Stomach (tissue), 19 donors: Measurements from ENCODE around the gene LRRD1. TPM values are rescaled to one million over a fixed set of nuclear protein-coding genes. Genes with fewer than 3 reads are reported as not detected.

Source experiments
- DNase-seq, 2 donors: peaks; one replicate each; pipeline versions ENCODE4 v3.0.0 to v3.0.0-alpha.2; 2013 to 2019
- H3K27ac ChIP-seq, 5 donors: fragments of 200-600 bp in 4 of 5; sonication (generic) in 4 of 5; one replicate each; pipeline ENCODE4 v1.5.1; 2013 to 2019; ENCODE audit warnings: mild to moderate bottlenecking in 1 of 5, moderate library complexity in 1 of 5
- H3K27me3 ChIP-seq, 3 donors: fragments of 200-600 bp; sonication (generic); one replicate each; pipeline ENCODE4 v1.5.1; 2017 to 2019; ENCODE audit warnings: mixed run types in 1 of 3
- H3K36me3 ChIP-seq, 4 donors: fragments of 200-600 bp; sonication (generic); 1 replicate in 3 of 4; 2 replicates in 1 of 4; pipeline ENCODE4 v1.5.1; 2016 to 2019
- H3K4me1 ChIP-seq, 4 donors: fragments of 200-600 bp; sonication (generic); one replicate each; pipeline ENCODE4 v1.5.1; 2016 to 2019
- H3K4me3 ChIP-seq, 4 donors: fragments of 200-600 bp; sonication (generic) in 3 of 4; one replicate each; pipeline ENCODE4 v1.5.1; 2016 to 2019; ENCODE audit warnings: mild to moderate bottlenecking in 1 of 4
- H3K9me3 ChIP-seq, 4 donors: fragments of 200-600 bp; sonication (generic); one replicate each; pipeline ENCODE4 v1.5.1; 2016 to 2019
- CTCF ChIP-seq, 7 experiments: fragments of 450-650 bp in 4 of 7; fragments of 200-600 bp in 3 of 7; sonication (generic) in 3 of 7; IDR thresholded peaks; one replicate each; pipeline ENCODE4 v1.5.1; 2016 to 2019; ENCODE audit warnings: antibody characterized with exemption in 7 of 7, control low read depth in 2 of 7, mild to moderate bottlenecking in 1 of 7
- EP300 ChIP-seq: sonication (generic); formaldehyde crosslinking; IDR thresholded peaks from one replicate; pipeline ENCODE4 v1.6.1; 2017; ENCODE audit warnings: antibody characterized with exemption
- POLR2A ChIP-seq, 4 donors: fragments of 450-650 bp; IDR thresholded peaks; one replicate each; pipeline ENCODE4 v1.6.1; 2016; ENCODE audit warnings: antibody characterized with exemption in 4 of 4, control low read depth in 2 of 4, mild to moderate bottlenecking in 1 of 4, moderate library complexity in 1 of 4
- POLR2AphosphoS5 ChIP-seq, 3 donors: sonication (generic); formaldehyde crosslinking; IDR thresholded peaks; one replicate each; pipeline ENCODE4 v1.6.1; 2016; ENCODE audit warnings: antibody characterized with exemption in 3 of 3
- WGBS, 5 donors: extraction: QIAGEN DNeasy Blood & Tissue Kit in 3 of 5; methylation state at CpG; one replicate each; pipeline versions ENCODE4 v1.1.5 to v1.1.7; 2013 to 2018; 5-methylcytosine and 5-hydroxymethylcytosine counted together
- intact Hi-C: fragments of 100-400 bp; cut with DNase I; formaldehyde crosslinking; loops from one replicate; pipeline ENCODE4 v1.15.1; 2023; ENCODE audit warnings: low total_unique reads
- long read RNA-seq, 10 donors: transcript quantifications; one replicate each; lab custom pipeline, GENCODE V29; 2026
- polyA plus RNA-seq, 3 donors: library from polyadenylated mRNA; stranded (reverse); fragments of 200-250 nt; gene quantifications; one replicate each; pipeline ENCODE4 v1.2.3, GENCODE V29; 2013
- total RNA-seq, 5 donors: library from RNA; depleted of rRNA; stranded (reverse); fragments of >200 nt; gene quantifications; one replicate each; pipeline versions ENCODE4 v1.1.0 to v1.2.3, GENCODE V29; 2014 to 2016
- donor health status: healthy with polysubstance abuse.
- donor health status: Bipolar disorder and iron deficiency.
- donor health status: healthy.

LRRD1 gene
- total RNA-seq (1 to 10 TPM in 1 of 5 donors, not detected in 4; 1.8 TPM), polyA plus RNA-seq (not detected)
- long read RNA-seq, donor 1 = 0 reads
- long read RNA-seq, donor 2 = 0 reads
- long read RNA-seq, donor 3 = 0 reads
- long read RNA-seq, donor 4 = 0 reads
- long read RNA-seq, donor 5 = 0 reads
- long read RNA-seq, donor 6 = 0 reads
- long read RNA-seq, donor 7 = 0 reads
- long read RNA-seq, donor 8 = 0 reads
- long read RNA-seq, donor 9 = 0 reads
- long read RNA-seq, donor 10 = 0 reads

- WGBS, 5 donors = 9 to 12% (median 10%) methylated on average over 40 to 60 of the region's 60 CpGs
- TF ChIP-seq EP300 = no peak
- TF ChIP-seq POLR2AphosphoS5 (IDR thresholded peaks at IDR 0.05) = peak; percentile 33 to 74 (median 55)
- peak in 5 of 7 experiments; percentile 88 to 99 (median 95) for TF ChIP-seq CTCF (IDR thresholded peaks at IDR 0.05)
- Histone ChIP-seq H3K27ac (peak within 1 kb of the TSS; percentile 65 to 86 (median 83)), H3K4me3 (peak within 1 kb of the TSS; percentile 50 to 57 (median 51)), H3K27me3 (no peaks in the 10 kb centered on the region), H3K4me1 (peaks cover 0 to 18% (median 9%) of the 10 kb centered on the region in 4 donors), H3K9me3 (peaks cover 0 to 6% (median 0%) of the 10 kb centered on the region in 4 donors), H3K36me3 (no peaks in the 10 kb centered on the region)
- DNase-seq = peak; percentile 94 to 97
- intact Hi-C loops = no loop called here
Observed at GRCh38 chr7:92178928-92179924, at the start of gene LRRD1. LRRD1 (minus strand) TSS chr7:92179142; CDS start chr7:92165202, 13,940 bp downstream.

GRCh38 chr7:92228742-92229141 is 49.8 kb upstream of the LRRD1 start:
- H3K27ac ChIP-seq = no peak overlapping the region
- intact Hi-C loops = no loop called here
- no peaks in the 10 kb centered on the region for H3K4me1 ChIP-seq
- DNase-seq = no peak
- WGBS, 5 donors = 98 to 100% (median 98%) methylated on average over 2 of the region's 2 CpGs
- no peaks in the 10 kb centered on the region for H3K9me3 ChIP-seq
- peaks cover 30 to 95% (median 93%) of the 10 kb centered on the region in 4 donors for H3K36me3 ChIP-seq
- no peak for TF ChIP-seq EP300
- no peak for TF ChIP-seq CTCF (IDR thresholded peaks at IDR 0.05)
- no peak for TF ChIP-seq POLR2AphosphoS5 (IDR thresholded peaks at IDR 0.05)
- TF ChIP-seq POLR2A (IDR thresholded peaks at IDR 0.05) = no peak
- no peaks in the 10 kb centered on the region for H3K27me3 ChIP-seq
- no peak overlapping the region for H3K4me3 ChIP-seq

- Histone ChIP-seq H3K27me3 (no peaks in the 10 kb centered on the region), H3K36me3 (peaks cover 30 to 95% (median 92%) of the 10 kb centered on the region in 4 donors), H3K4me1 (no peaks in the 10 kb centered on the region), H3K9me3 (no peaks in the 10 kb centered on the region), H3K4me3 (no peak overlapping the region), H3K27ac (no peak overlapping the region)
- 87 to 100% (median 98%) methylated on average over 2 of the region's 2 CpGs for WGBS, 5 donors
- no peak for DNase-seq
- no peak for TF ChIP-seq CTCF (IDR thresholded peaks at IDR 0.05)
- TF ChIP-seq POLR2A (IDR thresholded peaks at IDR 0.05) = no peak
- no peak for TF ChIP-seq POLR2AphosphoS5 (IDR thresholded peaks at IDR 0.05)
- no peak for TF ChIP-seq EP300
- intact Hi-C loops = no loop called here
Observed at GRCh38 chr7:92228100-92228499, 49.2 kb upstream of the LRRD1 start.

- H3K27ac ChIP-seq = no peak overlapping the region
- peaks cover 21 to 97% (median 91%) of the 10 kb centered on the region in 4 donors for H3K36me3 ChIP-seq
- 85 to 91% (median 88%) methylated on average over 4 of the region's 4 CpGs for WGBS, 5 donors
Observed at GRCh38 chr7:92226981-92227380, 48.0 kb upstream of the LRRD1 start.

More at GRCh38 chr7:92226981-92227380, 48.0 kb upstream of the LRRD1 start:
- Histone ChIP-seq H3K9me3 (no peaks in the 10 kb centered on the region), H3K27me3 (no peaks in the 10 kb centered on the region), H3K4me1 (no peaks in the 10 kb centered on the region), H3K4me3 (no peak overlapping the region)
- TF ChIP-seq POLR2A (IDR thresholded peaks at IDR 0.05) (no peak), EP300 (no peak), POLR2AphosphoS5 (IDR thresholded peaks at IDR 0.05) (no peak), CTCF (IDR thresholded peaks at IDR 0.05) (no peak)
- DNase-seq = no peak
- intact Hi-C loops = no loop called here
